Measurements from ENCODE around the gene COX19. TPM values are rescaled to one million over a fixed set of nuclear protein-coding genes. Genes with fewer than 3 reads are reported as not detected.

COX19 gene
- total and polyA plus RNA-seq, 2 of the 13 experiments (the other 11 are each of a cell fraction or from before 2014, with no cell fraction given) = 11.5 to 21.7 TPM

GRCh38 chr7:953547-954327, 21.6 kb downstream of the COX19 start (continued):
- TF ChIP-seq ZNF749 (CRISPR knock-in tag; IDR thresholded peaks at IDR 0.05; ENCODE audit: borderline replicate concordance) (no peak), PPARG (CRISPR knock-in tag; conservative IDR thresholded peaks at IDR 0.05) (no peak), E2F2 (CRISPR knock-in tag; IDR thresholded peaks at IDR 0.05; ENCODE audit: borderline replicate concordance) (no peak), RFX3 (CRISPR knock-in tag; IDR thresholded peaks at IDR 0.05) (no peak), CBX5 (CRISPR knock-in tag; IDR thresholded peaks at IDR 0.05; ENCODE audit: borderline replicate concordance) (no peak; the same call in 1 of the 2 replicates), SMYD3 (CRISPR knock-in tag; IDR thresholded peaks at IDR 0.05) (no peak), ZUFSP (CRISPR knock-in tag; IDR thresholded peaks at IDR 0.05; ENCODE audit: borderline replicate concordance) (no peak), ZSCAN22 (CRISPR knock-in tag; IDR thresholded peaks at IDR 0.05) (0 out of 2 replicates have a peak, but pooled peaks have one; percentile 76), HOXA3 (CRISPR knock-in tag; IDR thresholded peaks at IDR 0.05) (no peak), KAT2B (IDR thresholded peaks at IDR 0.05; ENCODE audit: borderline replicate concordance, low read depth, low read length) (no peak), ETV6 (CRISPR knock-in tag; conservative IDR thresholded peaks at IDR 0.05) (no peak), ZNF33B (CRISPR knock-in tag; IDR thresholded peaks at IDR 0.05) (no peak), ZBTB49 (CRISPR knock-in tag; IDR thresholded peaks at IDR 0.05; ENCODE audit: borderline replicate concordance) (no peak), ZNF496 (CRISPR knock-in tag; IDR thresholded peaks at IDR 0.05; ENCODE audit: insufficient replicate concordance) (no peak), ZFP37 (CRISPR knock-in tag; IDR thresholded peaks at IDR 0.05; ENCODE audit: borderline replicate concordance) (0 out of 2 replicates have a peak, but pooled peaks have one; percentile 42), ZBTB1 (CRISPR knock-in tag; IDR thresholded peaks at IDR 0.05; ENCODE audit: borderline replicate concordance) (no peak)
- TF ChIP-seq, protein P1, sequence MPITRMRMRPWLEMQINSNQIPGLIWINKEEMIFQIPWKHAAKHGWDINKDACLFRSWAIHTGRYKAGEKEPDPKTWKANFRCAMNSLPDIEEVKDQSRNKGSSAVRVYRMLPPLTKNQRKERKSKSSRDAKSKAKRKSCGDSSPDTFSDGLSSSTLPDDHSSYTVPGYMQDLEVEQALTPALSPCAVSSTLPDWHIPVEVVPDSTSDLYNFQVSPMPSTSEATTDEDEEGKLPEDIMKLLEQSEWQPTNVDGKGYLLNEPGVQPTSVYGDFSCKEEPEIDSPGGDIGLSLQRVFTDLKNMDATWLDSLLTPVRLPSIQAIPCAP (CRISPR knock-in tag; IDR thresholded peaks at IDR 0.05; ENCODE audit: low read depth) = no peak
- TF ChIP-seq, protein P2, sequence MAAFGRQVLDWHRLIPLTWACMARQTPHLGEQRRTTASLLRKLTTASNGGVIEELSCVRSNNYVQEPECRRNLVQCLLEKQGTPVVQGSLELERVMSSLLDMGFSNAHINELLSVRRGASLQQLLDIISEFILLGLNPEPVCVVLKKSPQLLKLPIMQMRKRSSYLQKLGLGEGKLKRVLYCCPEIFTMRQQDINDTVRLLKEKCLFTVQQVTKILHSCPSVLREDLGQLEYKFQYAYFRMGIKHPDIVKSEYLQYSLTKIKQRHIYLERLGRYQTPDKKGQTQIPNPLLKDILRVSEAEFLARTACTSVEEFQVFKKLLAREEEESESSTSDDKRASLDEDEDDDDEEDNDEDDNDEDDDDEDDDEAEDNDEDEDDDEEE (CRISPR knock-in tag; IDR thresholded peaks at IDR 0.05) = no peak
- TF ChIP-seq, protein P3, sequence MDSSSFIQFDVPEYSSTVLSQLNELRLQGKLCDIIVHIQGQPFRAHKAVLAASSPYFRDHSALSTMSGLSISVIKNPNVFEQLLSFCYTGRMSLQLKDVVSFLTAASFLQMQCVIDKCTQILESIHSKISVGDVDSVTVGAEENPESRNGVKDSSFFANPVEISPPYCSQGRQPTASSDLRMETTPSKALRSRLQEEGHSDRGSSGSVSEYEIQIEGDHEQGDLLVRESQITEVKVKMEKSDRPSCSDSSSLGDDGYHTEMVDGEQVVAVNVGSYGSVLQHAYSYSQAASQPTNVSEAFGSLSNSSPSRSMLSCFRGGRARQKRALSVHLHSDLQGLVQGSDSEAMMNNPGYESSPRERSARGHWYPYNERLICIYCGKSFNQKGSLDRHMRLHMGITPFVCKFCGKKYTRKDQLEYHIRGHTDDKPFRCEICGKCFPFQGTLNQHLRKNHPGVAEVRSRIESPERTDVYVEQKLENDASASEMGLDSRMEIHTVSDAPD (CRISPR knock-in tag; IDR thresholded peaks at IDR 0.05) = no peak
- TF ChIP-seq, protein P4, sequence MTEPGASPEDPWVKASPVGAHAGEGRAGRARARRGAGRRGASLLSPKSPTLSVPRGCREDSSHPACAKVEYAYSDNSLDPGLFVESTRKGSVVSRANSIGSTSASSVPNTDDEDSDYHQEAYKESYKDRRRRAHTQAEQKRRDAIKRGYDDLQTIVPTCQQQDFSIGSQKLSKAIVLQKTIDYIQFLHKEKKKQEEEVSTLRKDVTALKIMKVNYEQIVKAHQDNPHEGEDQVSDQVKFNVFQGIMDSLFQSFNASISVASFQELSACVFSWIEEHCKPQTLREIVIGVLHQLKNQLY (CRISPR knock-in tag; IDR thresholded peaks at IDR 0.05) = no peak
